B cell (primary cell): ENCODE data around the gene NAV2.

ENCODE experiments used
- CTCF ChIP-seq: fragments of 200-600 bp; IDR thresholded peaks from one replicate; pipeline ENCODE4 v1.8.0; 2022; ENCODE audit warnings: antibody characterized with exemption, mild to moderate bottlenecking
- EZH2 ChIP-seq: IDR thresholded peaks from 2 replicates; pipeline ENCODE4 v1.6.1; 2012; ENCODE audit warnings: borderline replicate concordance, low read depth, mild to moderate bottlenecking, moderate library complexity, low read length; ENCODE audit not compliant: insufficient read depth, poor library complexity, severe bottlenecking

DNA sequence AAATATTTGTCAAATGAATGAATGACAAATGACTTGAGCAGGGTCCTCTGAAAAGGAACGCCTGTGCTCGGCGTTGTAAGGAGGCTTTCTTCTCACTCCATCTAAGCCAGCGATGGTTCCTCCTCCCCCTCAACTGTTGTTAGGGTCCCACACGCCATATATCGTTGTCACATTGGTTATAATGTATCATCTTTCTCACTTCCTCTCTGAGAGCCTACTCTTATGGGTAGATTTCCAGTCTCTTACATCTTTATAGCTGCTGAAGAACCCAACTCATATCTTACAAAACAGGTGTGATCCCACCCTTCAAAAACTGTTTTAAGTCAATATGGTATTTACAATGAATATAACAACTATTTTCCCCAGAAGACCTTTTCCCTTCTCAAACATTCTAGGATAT lies 81.5 kb downstream of the NAV2 start:
- TF ChIP-seq CTCF (no peak), EZH2 (no peak)
